ENCODE results near the gene SLC35F1.

- TF ChIP-seq, protein P1, sequence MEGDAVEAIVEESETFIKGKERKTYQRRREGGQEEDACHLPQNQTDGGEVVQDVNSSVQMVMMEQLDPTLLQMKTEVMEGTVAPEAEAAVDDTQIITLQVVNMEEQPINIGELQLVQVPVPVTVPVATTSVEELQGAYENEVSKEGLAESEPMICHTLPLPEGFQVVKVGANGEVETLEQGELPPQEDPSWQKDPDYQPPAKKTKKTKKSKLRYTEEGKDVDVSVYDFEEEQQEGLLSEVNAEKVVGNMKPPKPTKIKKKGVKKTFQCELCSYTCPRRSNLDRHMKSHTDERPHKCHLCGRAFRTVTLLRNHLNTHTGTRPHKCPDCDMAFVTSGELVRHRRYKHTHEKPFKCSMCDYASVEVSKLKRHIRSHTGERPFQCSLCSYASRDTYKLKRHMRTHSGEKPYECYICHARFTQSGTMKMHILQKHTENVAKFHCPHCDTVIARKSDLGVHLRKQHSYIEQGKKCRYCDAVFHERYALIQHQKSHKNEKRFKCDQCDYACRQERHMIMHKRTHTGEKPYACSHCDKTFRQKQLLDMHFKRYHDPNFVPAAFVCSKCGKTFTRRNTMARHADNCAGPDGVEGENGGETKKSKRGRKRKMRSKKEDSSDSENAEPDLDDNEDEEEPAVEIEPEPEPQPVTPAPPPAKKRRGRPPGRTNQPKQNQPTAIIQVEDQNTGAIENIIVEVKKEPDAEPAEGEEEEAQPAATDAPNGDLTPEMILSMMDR (IDR thresholded peaks at IDR 0.05; ENCODE audit: low read depth, low read length, missing input control): no peak
- TF ChIP-seq GABPA (IDR thresholded peaks at IDR 0.05 in 1 of 2, conservative IDR thresholded peaks at IDR 0.05 in 1 of 2) (no peak), FOXA1 (IDR thresholded peaks at IDR 0.05) (no peak), RAD21 (IDR thresholded peaks at IDR 0.05) (no peak), REST (IDR thresholded peaks at IDR 0.05) (no peak), NR2F2 (IDR thresholded peaks at IDR 0.05) (no peak)
- TF ChIP-seq, protein P2, sequence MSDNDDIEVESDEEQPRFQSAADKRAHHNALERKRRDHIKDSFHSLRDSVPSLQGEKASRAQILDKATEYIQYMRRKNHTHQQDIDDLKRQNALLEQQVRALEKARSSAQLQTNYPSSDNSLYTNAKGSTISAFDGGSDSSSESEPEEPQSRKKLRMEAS (IDR thresholded peaks at IDR 0.05): no peak
Observed at GRCh38 chr6:118280210-118280609, 373.1 kb downstream of the SLC35F1 start.

All from liver (tissue), 3 donors.